SJCRH30 (cell line): ENCODE data around the gene TMEM191C. TPM values are rescaled to one million over a fixed set of nuclear protein-coding genes. Genes with fewer than 3 reads are reported as not detected.
"Not testable (repeated sequence)": the region's sequence is repeated elsewhere in the genome, so short reads cannot be mapped to it uniquely, and the experiment has no call there.

Source experiments
- DNase-seq, 2 experiments: peaks; one replicate each; pipeline ENCODE4 v3.0.0-alpha.2; 2015 to 2020
- H3K27ac ChIP-seq: fragments of 250-450 bp; sonication (Bioruptor Pico); 2 replicates; pipeline ENCODE4 v1.5.1; 2020; ENCODE audit warnings: mild to moderate bottlenecking, moderate library complexity
- H3K27me3 ChIP-seq: fragments of 250-450 bp; sonication (Bioruptor Pico); 2 replicates; pipeline ENCODE4 v1.5.1; 2020; ENCODE audit warnings: mild to moderate bottlenecking, moderate library complexity
- H3K36me3 ChIP-seq: fragments of 250-450 bp; sonication (Bioruptor Pico); 2 replicates; pipeline ENCODE4 v1.5.1; 2020; ENCODE audit warnings: mild to moderate bottlenecking, moderate library complexity
- H3K4me1 ChIP-seq: fragments of 250-450 bp; sonication (Bioruptor Pico); 2 replicates; pipeline ENCODE4 v1.5.1; 2020; ENCODE audit warnings: mild to moderate bottlenecking, moderate library complexity
- H3K4me3 ChIP-seq: fragments of 250-450 bp; sonication (Bioruptor Pico); 2 replicates; pipeline ENCODE4 v1.5.1; 2020; ENCODE audit warnings: mild to moderate bottlenecking, moderate library complexity
- H3K9me3 ChIP-seq: fragments of 250-450 bp; sonication (Bioruptor Pico); replicated peaks from 2 replicates; pipeline ENCODE4 v1.5.1; 2020; ENCODE audit warnings: mild to moderate bottlenecking, moderate library complexity
- total RNA-seq: library from RNA; depleted of rRNA; stranded (reverse); fragments of >200 nt; shearing (Covaris generic); gene quantifications from 2 replicates; pipeline ENCODE4 v1.2.3, GENCODE V29; 2014

TMEM191C gene
- total RNA-seq, 1 experiment from 2014 or later: 0.67 TPM

DNA sequence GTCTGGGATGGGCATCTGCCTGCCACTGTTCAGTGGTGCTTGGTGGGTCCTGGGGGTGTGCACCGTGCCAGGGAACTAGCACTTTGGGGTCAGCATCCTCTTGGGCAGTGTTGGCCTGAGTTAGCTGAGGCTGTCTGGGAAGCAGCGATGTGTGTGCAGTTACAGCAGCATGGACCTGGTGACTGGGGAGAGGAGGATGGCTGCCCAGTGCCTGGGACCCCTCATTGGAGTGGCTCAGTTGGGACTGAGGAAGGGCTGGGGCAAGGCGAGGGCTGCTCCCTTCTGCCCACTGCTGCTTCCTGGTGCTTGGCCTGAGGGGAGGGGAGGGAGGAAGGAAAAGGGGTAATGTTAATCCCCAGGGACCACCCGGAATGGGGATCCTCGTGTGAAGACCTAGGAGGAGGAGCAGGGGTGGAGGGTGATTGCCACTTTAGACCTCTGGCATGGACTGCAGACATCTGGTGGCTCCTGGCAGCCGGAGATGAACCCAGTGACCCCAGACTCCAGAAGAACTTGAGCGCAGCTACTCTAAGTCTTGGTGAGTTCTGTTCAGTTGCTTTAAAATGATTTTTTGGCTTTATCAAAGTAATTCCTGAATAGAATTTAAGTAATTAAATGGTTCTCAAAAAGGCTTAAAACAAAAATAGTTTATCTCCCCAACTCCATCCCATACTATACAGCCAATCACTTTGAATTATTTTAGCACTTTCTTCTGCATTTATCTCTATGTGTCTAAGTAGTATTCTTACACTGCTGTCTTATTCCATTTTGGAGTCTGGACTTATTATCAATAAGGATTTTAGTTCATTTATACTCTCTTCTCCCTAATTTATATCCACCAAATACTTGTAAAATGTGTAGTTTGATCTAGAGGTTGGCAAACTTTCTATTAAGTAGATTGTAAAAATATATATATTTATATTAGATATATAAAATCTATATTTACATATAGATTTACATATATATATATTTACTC is 15.4 kb upstream of the TMEM191C start:
- Histone ChIP-seq H3K4me3 (no peak overlapping the region), H3K4me1 (peaks cover 3% of the 10 kb centered on the region; the same call in 1 of the 2 replicates), H3K36me3 (0 out of 2 replicates have a peak, but pooled peaks cover 2% of the 10 kb centered on the region), H3K27ac (no peak overlapping the region), H3K27me3 (no peaks in the 10 kb centered on the region), H3K9me3 (no peaks in the 10 kb centered on the region)
- DNase-seq: peak in 1 of 2 experiments; percentile 1

DNA sequence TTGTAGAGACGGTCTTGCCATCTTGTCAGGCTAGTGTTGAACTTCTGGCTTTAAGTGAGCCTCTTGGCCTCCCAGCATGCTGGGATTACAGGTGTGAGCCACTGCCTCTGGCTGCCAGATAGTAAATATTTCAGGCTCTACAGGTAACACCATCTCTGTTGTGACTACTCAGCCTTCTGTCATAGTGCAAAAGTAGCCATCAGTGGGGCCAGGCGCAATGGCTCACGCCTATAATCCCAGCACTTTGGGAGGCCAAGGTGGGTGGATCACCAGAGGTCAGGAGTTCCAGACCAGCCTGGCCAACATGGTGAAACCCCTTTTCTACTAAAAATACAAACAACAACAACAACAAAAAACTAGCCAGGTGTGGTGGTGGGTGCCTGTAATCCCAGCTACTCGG is 14.5 kb upstream of the TMEM191C start:
- not testable (repeated sequence) for H3K27ac ChIP-seq, H3K9me3 ChIP-seq, H3K27me3 ChIP-seq, H3K36me3 ChIP-seq, H3K4me1 ChIP-seq, H3K4me3 ChIP-seq
- DNase-seq: peak in 1 of 2 experiments; percentile 0

- not testable (repeated sequence) for H3K27me3 ChIP-seq, H3K27ac ChIP-seq, H3K4me3 ChIP-seq, DNase-seq, H3K36me3 ChIP-seq, H3K9me3 ChIP-seq, H3K4me1 ChIP-seq
These were observed 12.2 kb upstream of the TMEM191C start for GRCh38 chr22:21454998-21455333.

- no peaks in the 10 kb centered on the region for H3K36me3 ChIP-seq
- H3K27me3 ChIP-seq: no peaks in the 10 kb centered on the region
- H3K27ac ChIP-seq: no peak overlapping the region
- H3K4me1 ChIP-seq: no peaks in the 10 kb centered on the region
- H3K9me3 ChIP-seq: no peaks in the 10 kb centered on the region
- no peak overlapping the region for H3K4me3 ChIP-seq
- peak in 1 of 2 experiments; percentile 2 for DNase-seq
These were observed 11.7 kb upstream of the TMEM191C start for GRCh38 chr22:21455334-21456089.

DNA sequence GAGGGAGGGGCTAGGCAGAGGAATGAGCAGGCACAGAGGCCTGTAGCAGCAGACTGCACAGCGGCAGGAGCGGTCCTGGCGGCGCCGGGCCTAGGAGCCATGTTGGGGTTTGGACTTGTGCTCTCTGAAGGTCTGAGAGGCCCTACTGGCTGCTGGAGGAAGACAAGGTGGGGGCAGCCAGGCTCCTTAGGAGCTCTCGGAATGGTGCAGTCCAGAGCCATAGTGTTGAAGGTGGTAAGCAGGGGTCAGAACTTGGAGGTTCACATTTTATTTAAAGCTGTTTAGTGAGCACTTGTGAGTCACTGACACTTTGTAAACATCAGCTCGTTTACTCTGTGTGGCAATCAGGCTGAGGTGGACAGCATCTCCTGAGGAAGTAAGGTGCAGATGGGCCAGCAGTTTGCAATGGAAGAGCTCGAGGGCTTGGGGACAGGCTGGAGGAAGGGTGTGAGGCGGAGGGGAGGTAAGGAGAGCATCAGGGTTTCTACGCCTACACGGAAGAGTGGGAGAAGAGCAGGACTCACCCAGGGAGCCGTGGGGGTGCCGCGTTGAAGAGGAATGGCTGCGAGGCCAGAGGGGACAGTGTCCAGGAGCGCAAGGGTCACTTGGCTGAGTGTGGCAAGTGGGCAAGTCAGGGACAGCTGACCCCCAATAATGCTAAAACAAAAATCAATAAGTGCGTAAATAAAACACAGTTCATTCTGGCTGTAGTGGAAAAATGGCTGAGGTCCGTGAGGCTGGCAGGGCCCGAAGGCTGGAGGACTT is 10.0 kb upstream of the TMEM191C start:
- DNase-seq: peak in 1 of 2 experiments; percentile 1
- no peaks in the 10 kb centered on the region for H3K4me1 ChIP-seq
- no peak overlapping the region for H3K27ac ChIP-seq
- no peaks in the 10 kb centered on the region for H3K9me3 ChIP-seq
- no peak overlapping the region for H3K4me3 ChIP-seq
- H3K36me3 ChIP-seq: no peaks in the 10 kb centered on the region
- H3K27me3 ChIP-seq: no peaks in the 10 kb centered on the region

DNA sequence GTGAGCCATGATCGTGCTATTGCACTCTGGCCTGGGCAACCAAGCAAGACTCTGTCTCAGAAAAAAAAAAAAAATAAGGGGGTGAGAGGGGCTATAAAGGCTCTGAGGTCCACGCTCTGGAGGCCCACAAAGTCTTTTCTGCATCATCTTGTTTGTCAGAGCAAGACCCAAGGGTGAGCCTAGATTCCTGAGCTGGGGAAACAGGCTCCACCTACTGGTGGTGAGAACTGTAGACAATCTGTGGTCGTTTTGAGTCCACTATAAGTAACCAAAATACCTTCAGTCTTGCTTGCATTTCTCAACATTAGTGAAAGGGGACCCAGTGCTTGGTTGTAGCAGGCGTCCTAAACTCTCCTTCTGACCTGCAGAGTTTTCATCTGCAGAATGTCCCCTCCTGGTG is 4.5 kb upstream of the TMEM191C start:
- not testable (repeated sequence) for H3K36me3 ChIP-seq, H3K4me1 ChIP-seq, DNase-seq, H3K9me3 ChIP-seq, H3K4me3 ChIP-seq, H3K27me3 ChIP-seq, H3K27ac ChIP-seq

GRCh38 chr22:21468194-21469096 is 1.3 kb downstream of the TMEM191C start:
- not testable (repeated sequence) for H3K4me3 ChIP-seq, H3K27ac ChIP-seq, H3K9me3 ChIP-seq, H3K36me3 ChIP-seq, H3K27me3 ChIP-seq, H3K4me1 ChIP-seq, DNase-seq

DNA sequence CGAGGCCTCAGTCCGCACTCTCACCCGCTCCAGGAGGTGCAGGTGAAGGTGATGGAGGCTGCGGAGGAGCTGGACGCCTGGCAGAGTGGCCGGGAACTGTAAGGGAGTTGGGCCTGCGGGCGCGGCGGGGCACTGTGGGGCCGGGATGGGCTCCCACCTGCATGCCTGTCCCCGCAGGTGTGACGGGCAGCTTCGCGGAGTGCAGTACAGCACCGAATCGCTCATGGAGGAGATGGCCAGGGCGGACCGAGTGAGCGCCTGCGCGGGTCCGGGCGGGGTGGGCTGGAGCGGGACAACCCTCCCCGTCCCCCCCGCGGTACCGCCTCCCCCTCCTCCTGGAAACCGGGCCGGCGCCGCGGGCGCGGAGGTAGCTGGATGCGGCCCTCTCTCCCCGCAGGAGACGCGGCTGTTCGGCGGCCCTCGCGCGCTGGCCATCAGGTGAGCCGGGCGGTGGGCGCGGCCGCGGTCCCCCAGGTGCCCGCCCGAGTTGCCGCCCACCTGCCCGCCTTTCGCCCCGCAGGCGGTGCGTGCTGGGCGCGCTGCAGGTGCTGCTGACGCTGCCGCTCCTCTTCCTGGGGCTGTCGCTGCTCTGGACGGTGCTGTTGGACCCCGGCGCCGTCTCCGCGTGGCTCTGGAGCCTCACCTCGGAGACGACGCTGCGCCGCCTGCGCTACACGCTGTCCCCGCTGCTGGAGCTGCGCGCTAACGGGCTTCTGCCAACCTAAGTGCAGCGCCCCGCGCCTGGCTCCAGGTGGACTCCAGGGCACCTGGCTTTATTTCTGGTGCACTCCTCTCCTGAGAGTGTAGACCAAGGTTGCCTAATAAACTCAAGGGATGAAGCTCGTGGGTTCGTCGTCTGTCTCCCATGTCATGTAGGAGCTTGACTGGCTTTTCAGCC is 2.2 kb downstream of the TMEM191C start:
- H3K36me3 ChIP-seq, DNase-seq, H3K27me3 ChIP-seq, H3K9me3 ChIP-seq, H3K4me1 ChIP-seq, H3K4me3 ChIP-seq, H3K27ac ChIP-seq: not testable (repeated sequence)

DNA sequence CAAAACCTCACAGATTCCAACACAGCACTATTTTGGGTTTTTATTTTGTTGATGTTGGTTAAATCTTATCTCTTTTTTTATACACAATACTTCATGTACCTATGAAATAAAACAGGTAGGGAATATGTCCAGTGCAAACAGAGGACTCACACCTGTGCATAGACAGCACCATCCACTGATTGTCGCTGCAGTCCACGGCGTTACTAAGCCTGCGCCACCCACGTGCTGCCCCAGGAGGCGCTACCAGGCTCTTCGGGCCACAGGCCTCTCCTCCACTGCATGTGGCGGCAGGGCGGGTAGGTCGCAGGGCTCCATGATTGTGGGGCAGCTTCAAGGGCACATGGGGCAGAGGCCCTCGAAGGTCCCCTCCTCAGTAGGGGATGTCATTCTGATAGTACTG is 5.8 kb downstream of the TMEM191C start:
- not testable (repeated sequence) for H3K27me3 ChIP-seq, H3K4me1 ChIP-seq, H3K9me3 ChIP-seq, H3K27ac ChIP-seq, DNase-seq, H3K36me3 ChIP-seq, H3K4me3 ChIP-seq

GRCh38 chr22:21473664-21474063 is 6.5 kb downstream of the TMEM191C start:
- H3K9me3 ChIP-seq: not testable (repeated sequence)

GRCh38 chr22:21484039-21484438 is 16.9 kb downstream of the TMEM191C start:
- not testable (repeated sequence) for DNase-seq, H3K4me3 ChIP-seq

More at GRCh38 chr22:21473664-21474063, 6.5 kb downstream of the TMEM191C start:
- not testable (repeated sequence) for H3K36me3 ChIP-seq, H3K4me1 ChIP-seq, DNase-seq, H3K27ac ChIP-seq, H3K4me3 ChIP-seq, H3K27me3 ChIP-seq

GRCh38 chr22:21487723-21488122 is 20.5 kb downstream of the TMEM191C start:
- not testable (repeated sequence) for H3K27ac ChIP-seq, H3K9me3 ChIP-seq, H3K4me1 ChIP-seq, H3K36me3 ChIP-seq, DNase-seq, H3K27me3 ChIP-seq, H3K4me3 ChIP-seq

More at GRCh38 chr22:21484039-21484438, 16.9 kb downstream of the TMEM191C start:
- not testable (repeated sequence) for H3K4me1 ChIP-seq, H3K27ac ChIP-seq, H3K9me3 ChIP-seq, H3K27me3 ChIP-seq, H3K36me3 ChIP-seq

DNA sequence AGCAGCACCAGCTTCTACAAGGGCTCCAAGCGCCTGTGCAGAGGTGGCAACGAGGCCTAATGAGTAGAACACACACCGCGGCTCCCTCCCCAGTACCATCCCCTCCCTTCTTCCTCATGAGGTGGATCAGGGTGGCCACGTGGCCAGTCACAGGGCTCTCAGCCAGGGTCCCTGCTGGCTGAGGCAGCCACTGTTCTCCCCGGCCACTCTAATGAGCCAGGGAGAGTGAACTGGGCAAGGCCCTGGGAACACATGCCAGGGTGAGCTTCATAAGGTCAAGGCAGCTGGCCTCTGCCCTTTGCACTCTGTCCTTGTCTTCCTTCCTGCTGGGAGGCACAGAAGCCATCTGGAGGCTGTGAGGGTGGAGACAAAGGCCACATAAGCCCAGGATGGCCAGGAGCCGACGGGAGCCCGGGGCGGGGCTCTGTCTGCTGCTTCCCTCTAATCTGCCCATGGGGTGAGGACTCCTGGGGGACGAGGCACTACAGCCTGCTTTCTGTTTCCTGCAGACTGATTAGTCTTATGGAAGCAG is 22.0 kb downstream of the TMEM191C start:
- H3K27ac ChIP-seq, H3K27me3 ChIP-seq, H3K36me3 ChIP-seq, H3K4me1 ChIP-seq, H3K4me3 ChIP-seq, H3K9me3 ChIP-seq, DNase-seq: not testable (repeated sequence)
